Keratinocyte (primary cell): ENCODE results near the gene BCAP31.

Source experiments
- EZH2 ChIP-seq: IDR thresholded peaks from one replicate; pipeline ENCODE4 v1.6.1; 2012; ENCODE audit warnings: inconsistent platforms, mild to moderate bottlenecking, low read length, moderate library complexity
- TF ChIP-seq, protein P1 (sequence below), 3 experiments: IDR thresholded peaks in 1 of 3; conservative IDR thresholded peaks in 1 of 3; optimal IDR thresholded peaks in 1 of 3; 2 replicates in 2 of 3; 3 replicates in 1 of 3; pipeline versions ENCODE3 to v1.5.1; 2011; ENCODE audit warnings: low read length in 3 of 3, mild to moderate bottlenecking in 3 of 3, moderate library complexity in 2 of 3, control low read depth in 1 of 3, inconsistent platforms in 1 of 3; ENCODE audit not compliant: insufficient read depth in 2 of 3; ENCODE audit errors: extremely low read depth in 1 of 3

DNA sequence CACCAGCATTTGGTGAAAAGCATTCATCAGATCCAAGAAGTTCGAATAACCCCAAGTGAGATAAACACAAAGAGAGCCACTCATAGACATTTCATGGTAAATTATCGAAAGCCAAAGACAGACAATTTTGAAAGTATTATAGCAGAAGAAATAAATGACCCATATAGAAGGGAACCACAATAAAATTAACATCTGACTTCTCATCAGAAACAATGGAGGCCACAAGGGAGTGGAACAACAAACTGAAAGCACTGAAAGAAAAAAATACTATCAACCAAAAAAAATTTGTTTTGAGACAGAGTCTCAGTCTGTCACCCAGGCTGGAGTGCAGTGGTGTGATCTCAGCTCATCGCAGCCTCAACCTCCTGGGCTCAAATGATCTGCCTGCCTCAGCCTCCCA is 64.9 kb downstream of the BCAP31 start:
- TF ChIP-seq, protein P1, sequence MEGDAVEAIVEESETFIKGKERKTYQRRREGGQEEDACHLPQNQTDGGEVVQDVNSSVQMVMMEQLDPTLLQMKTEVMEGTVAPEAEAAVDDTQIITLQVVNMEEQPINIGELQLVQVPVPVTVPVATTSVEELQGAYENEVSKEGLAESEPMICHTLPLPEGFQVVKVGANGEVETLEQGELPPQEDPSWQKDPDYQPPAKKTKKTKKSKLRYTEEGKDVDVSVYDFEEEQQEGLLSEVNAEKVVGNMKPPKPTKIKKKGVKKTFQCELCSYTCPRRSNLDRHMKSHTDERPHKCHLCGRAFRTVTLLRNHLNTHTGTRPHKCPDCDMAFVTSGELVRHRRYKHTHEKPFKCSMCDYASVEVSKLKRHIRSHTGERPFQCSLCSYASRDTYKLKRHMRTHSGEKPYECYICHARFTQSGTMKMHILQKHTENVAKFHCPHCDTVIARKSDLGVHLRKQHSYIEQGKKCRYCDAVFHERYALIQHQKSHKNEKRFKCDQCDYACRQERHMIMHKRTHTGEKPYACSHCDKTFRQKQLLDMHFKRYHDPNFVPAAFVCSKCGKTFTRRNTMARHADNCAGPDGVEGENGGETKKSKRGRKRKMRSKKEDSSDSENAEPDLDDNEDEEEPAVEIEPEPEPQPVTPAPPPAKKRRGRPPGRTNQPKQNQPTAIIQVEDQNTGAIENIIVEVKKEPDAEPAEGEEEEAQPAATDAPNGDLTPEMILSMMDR (optimal IDR thresholded peaks at IDR 0.05 in 1 of 3, IDR thresholded peaks at IDR 0.05 in 1 of 3, conservative IDR thresholded peaks at IDR 0.05 in 1 of 3; ENCODE audit: extremely low read depth in 1 of 3, insufficient read depth in 2 of 3, low read length in 3 of 3), result no peak
- no peak for TF ChIP-seq EZH2
